ENCODE data around the gene PTH2R. TPM values are rescaled to one million over a fixed set of nuclear protein-coding genes. Genes with fewer than 3 reads are reported as not detected.

Gene PTH2R
- total and polyA plus RNA-seq, 9 of the 15 experiments (the other 6 are each of a cell fraction or from before 2014, with no cell fraction given) = 2.7 to 8.8 (median 4.2) TPM

DNA sequence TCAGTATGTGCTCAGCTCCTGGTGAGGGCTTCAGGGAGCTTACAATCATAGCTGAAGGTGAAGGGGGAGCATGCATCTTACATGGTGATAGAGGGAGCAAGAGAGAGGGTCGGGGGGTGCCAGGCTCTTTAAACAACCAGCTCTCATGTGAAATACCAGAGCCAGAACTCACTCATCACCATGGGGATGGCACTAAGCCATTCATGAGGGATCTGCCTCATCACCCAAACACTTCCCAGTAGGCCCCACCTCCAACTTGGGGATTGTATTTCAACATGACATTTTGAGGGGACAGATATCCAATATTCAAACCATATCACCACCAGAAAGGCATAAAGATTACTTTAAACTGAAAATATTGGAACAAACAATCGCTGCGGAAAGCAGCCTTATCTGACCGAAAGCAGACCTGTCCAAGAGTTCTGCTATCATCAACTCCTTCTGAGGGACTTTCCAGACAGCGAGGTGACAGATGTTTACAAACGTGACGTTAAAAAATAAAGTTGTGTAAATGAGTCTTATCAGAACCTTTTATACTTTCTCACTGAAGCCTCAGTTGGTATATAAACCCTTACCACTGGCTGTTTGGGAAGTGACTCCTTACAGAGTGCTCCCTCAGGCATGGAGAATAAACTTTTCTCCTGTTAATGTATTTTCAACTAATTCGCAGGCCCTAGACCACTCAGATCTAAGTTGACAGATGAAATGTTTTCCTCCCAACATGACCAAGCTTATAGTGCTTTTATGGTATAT is 35.5 kb upstream of the PTH2R start (continued):
- TF ChIP-seq, protein P1, sequence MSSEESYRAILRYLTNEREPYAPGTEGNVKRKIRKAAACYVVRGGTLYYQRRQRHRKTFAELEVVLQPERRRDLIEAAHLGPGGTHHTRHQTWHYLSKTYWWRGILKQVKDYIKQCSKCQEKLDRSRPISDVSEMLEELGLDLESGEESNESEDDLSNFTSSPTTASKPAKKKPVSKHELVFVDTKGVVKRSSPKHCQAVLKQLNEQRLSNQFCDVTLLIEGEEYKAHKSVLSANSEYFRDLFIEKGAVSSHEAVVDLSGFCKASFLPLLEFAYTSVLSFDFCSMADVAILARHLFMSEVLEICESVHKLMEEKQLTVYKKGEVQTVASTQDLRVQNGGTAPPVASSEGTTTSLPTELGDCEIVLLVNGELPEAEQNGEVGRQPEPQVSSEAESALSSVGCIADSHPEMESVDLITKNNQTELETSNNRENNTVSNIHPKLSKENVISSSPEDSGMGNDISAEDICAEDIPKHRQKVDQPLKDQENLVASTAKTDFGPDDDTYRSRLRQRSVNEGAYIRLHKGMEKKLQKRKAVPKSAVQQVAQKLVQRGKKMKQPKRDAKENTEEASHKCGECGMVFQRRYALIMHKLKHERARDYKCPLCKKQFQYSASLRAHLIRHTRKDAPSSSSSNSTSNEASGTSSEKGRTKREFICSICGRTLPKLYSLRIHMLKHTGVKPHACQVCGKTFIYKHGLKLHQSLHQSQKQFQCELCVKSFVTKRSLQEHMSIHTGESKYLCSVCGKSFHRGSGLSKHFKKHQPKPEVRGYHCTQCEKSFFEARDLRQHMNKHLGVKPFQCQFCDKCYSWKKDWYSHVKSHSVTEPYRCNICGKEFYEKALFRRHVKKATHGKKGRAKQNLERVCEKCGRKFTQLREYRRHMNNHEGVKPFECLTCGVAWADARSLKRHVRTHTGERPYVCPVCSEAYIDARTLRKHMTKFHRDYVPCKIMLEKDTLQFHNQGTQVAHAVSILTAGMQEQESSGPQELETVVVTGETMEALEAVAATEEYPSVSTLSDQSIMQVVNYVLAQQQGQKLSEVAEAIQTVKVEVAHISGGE (CRISPR knock-in tag; IDR thresholded peaks at IDR 0.05) = no peak
- TF ChIP-seq PCBP2 (IDR thresholded peaks at IDR 0.05; ENCODE audit: low read depth, low read length, poor library complexity, severe bottlenecking) = no peak
- peak; percentile 81 for TF ChIP-seq NCOR1 (IDR thresholded peaks at IDR 0.05)
- no peak for TF ChIP-seq BMI1 (IDR thresholded peaks at IDR 0.05; ENCODE audit: low read length)
- TF ChIP-seq PHF21A (IDR thresholded peaks at IDR 0.05; ENCODE audit: borderline replicate concordance, low read depth) = no peak
- TF ChIP-seq DPF2 (IDR thresholded peaks at IDR 0.05) = 0 out of 2 replicates have a peak, but pooled peaks have one; percentile 41
- TF ChIP-seq ZNF134 (CRISPR knock-in tag; conservative IDR thresholded peaks at IDR 0.05) = no peak
- TF ChIP-seq ZNF431 (CRISPR knock-in tag; IDR thresholded peaks at IDR 0.05) = 0 out of 2 replicates have a peak, but pooled peaks have one; percentile 12
- TF ChIP-seq MTA2 (IDR thresholded peaks at IDR 0.05; ENCODE audit: low read depth) = peak; percentile 70
- TF ChIP-seq SIN3B (IDR thresholded peaks at IDR 0.05; ENCODE audit: low read depth) = no peak
- no peak for TF ChIP-seq SMARCB1 (IDR thresholded peaks at IDR 0.05; ENCODE audit: insufficient read length, low read depth)
- TF ChIP-seq MAFG (tag; conservative IDR thresholded peaks at IDR 0.05) = no peak
- no peak for TF ChIP-seq RUNX1 (IDR thresholded peaks at IDR 0.05; ENCODE audit: low read depth)
- TF ChIP-seq ZNF316 (IDR thresholded peaks at IDR 0.05) = no peak
- no peak for TF ChIP-seq HNRNPH1 (optimal IDR thresholded peaks at IDR 0.05; ENCODE audit: low read depth, low read length)
- TF ChIP-seq HMG20A (CRISPR knock-in tag; conservative IDR thresholded peaks at IDR 0.05) = no peak
- TF ChIP-seq, protein P2, sequence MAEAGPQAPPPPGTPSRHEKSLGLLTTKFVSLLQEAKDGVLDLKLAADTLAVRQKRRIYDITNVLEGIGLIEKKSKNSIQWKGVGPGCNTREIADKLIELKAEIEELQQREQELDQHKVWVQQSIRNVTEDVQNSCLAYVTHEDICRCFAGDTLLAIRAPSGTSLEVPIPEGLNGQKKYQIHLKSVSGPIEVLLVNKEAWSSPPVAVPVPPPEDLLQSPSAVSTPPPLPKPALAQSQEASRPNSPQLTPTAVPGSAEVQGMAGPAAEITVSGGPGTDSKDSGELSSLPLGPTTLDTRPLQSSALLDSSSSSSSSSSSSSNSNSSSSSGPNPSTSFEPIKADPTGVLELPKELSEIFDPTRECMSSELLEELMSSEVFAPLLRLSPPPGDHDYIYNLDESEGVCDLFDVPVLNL (CRISPR knock-in tag; IDR thresholded peaks at IDR 0.05; ENCODE audit: low read depth) = no peak
- no peak for TF ChIP-seq SP2 (IDR thresholded peaks at IDR 0.05; ENCODE audit: extremely low read depth, low read depth, low read length, poor library complexity, severe bottlenecking)
- peak; percentile 23 for TF ChIP-seq CCNT2 (IDR thresholded peaks at IDR 0.05; ENCODE audit: borderline replicate concordance, extremely low read depth, insufficient read length, low read depth, low read length)
- TF ChIP-seq, protein P3, sequence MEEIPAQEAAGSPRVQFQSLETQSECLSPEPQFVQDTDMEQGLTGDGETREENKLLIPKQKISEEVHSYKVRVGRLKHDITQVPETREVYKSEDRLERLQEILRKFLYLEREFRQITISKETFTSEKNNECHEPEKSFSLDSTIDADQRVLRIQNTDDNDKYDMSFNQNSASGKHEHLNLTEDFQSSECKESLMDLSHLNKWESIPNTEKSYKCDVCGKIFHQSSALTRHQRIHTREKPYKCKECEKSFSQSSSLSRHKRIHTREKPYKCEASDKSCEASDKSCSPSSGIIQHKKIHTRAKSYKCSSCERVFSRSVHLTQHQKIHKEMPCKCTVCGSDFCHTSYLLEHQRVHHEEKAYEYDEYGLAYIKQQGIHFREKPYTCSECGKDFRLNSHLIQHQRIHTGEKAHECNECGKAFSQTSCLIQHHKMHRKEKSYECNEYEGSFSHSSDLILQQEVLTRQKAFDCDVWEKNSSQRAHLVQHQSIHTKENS (CRISPR knock-in tag; IDR thresholded peaks at IDR 0.05) = no peak
- no peak for TF ChIP-seq DMBX1 (CRISPR knock-in tag; IDR thresholded peaks at IDR 0.05; ENCODE audit: borderline replicate concordance)
